Naive thymus-derived CD8-positive, alpha-beta T cell (primary cell): ENCODE data around the gene TCTN2. TPM values are rescaled to one million over a fixed set of nuclear protein-coding genes. Genes with fewer than 3 reads are reported as not detected.
A peak's percentile ranks its signal among the peaks of the same experiment; 100 is the strongest.

Experiments
- ATAC-seq, 2 donors: fragments of 150-1000 bp; cut with Tn5 transposase in 1 of 2; sonication (Bioruptor Pico), chemical (Tn5 transposase) in 1 of 2; 1 replicate in 1 of 2; 2 replicates in 1 of 2; pipeline ENCODE4 v1.10.0; 2021; ENCODE audit warnings: mild to moderate bottlenecking in 2 of 2, moderate library complexity in 2 of 2
- POLR2A ChIA-PET: fragments of 350-600 bp; sonication (Branson Sonifier 250); formaldehyde crosslinking; loops from one replicate; lab custom pipeline; 2021; ENCODE audit warnings: antibody characterized with exemption; lab: Charles Lee
- DNase-seq, 10 donors: peaks; one replicate each; pipeline versions ENCODE4 v3.0.0 to v3.0.0-alpha.2; 2020 to 2022
- H3K27ac Mint-ChIP-seq, 10 donors: one replicate each; pipeline ENCODE4 v1.8.0; 2020 to 2022; ENCODE audit warnings: mild to moderate bottlenecking in 10 of 10, mixed read lengths in 10 of 10, moderate library complexity in 4 of 10, inconsistent platforms in 1 of 10
- H3K27me3 Mint-ChIP-seq, 5 donors: one replicate each; pipeline ENCODE4 v1.8.0; 2021 to 2022; ENCODE audit warnings: mixed read lengths in 5 of 5
- H3K36me3 Mint-ChIP-seq, 3 donors: one replicate each; pipeline ENCODE4 v1.8.0; 2020 to 2022; ENCODE audit warnings: mixed read lengths in 3 of 3, mild to moderate bottlenecking in 2 of 3, inconsistent platforms in 1 of 3
- H3K4me1 Mint-ChIP-seq, 4 donors: one replicate each; pipeline ENCODE4 v1.8.0; 2021 to 2022; ENCODE audit warnings: mixed read lengths in 4 of 4
- H3K4me3 Mint-ChIP-seq, 10 donors: one replicate each; pipeline ENCODE4 v1.8.0; 2020 to 2022; ENCODE audit warnings: mild to moderate bottlenecking in 10 of 10, mixed read lengths in 10 of 10, moderate library complexity in 6 of 10, inconsistent platforms in 1 of 10
- H3K9me3 Mint-ChIP-seq, 9 donors: one replicate each; pipeline ENCODE4 v1.8.0; 2020 to 2022; ENCODE audit warnings: mixed read lengths in 9 of 9, mild to moderate bottlenecking in 3 of 9, inconsistent platforms in 1 of 9, moderate library complexity in 1 of 9
- polyA plus RNA-seq, 3 donors: library from polyadenylated mRNA; unstranded; fragments of 300-500 nt; fragmentation: Illumina TruSeq; gene quantifications; one replicate each; pipeline ENCODE4 v1.2.3, GENCODE V29; 2021
- total RNA-seq, 8 experiments: library from RNA in 2 of 8; stranded (reverse) in 2 of 8; gene quantifications; one replicate each; pipeline ENCODE4 v1.2.3 and lab custom pipeline; 2021 to 2026

The TCTN2 gene
- total and polyA plus RNA-seq, 5 experiments from 2014 or later: 1.0 to 7.8 (median 1.8) TPM

- no peak for ATAC-seq
- Mint-ChIP-seq H3K4me3 (no peak overlapping the region), H3K4me1 (no peaks in the 10 kb centered on the region), H3K9me3 (no peaks in the 10 kb centered on the region), H3K36me3 (peaks cover 0 to 67% (median 15%) of the 10 kb centered on the region in 3 donors), H3K27ac (no peak overlapping the region), H3K27me3 (no peaks in the 10 kb centered on the region)
- POLR2A ChIA-PET: no interaction called here
- no peak for DNase-seq
Measured at GRCh38 chr12:123696207-123696606, 25.3 kb downstream of the TCTN2 start.

GRCh38 chr12:123696646-123697045, 25.7 kb downstream of the TCTN2 start:
- peak overlapping the region in 1 of 10 donors; percentile 56 for H3K27ac Mint-ChIP-seq
- H3K36me3 Mint-ChIP-seq: peaks cover 0 to 65% (median 15%) of the 10 kb centered on the region in 3 donors
- H3K27me3 Mint-ChIP-seq: no peaks in the 10 kb centered on the region
- no peaks in the 10 kb centered on the region for H3K9me3 Mint-ChIP-seq
- POLR2A ChIA-PET: no interaction called here
- no peaks in the 10 kb centered on the region for H3K4me1 Mint-ChIP-seq
- no peak for DNase-seq
- no peak for ATAC-seq
- no peak overlapping the region for H3K4me3 Mint-ChIP-seq

- H3K27me3 Mint-ChIP-seq: no peaks in the 10 kb centered on the region
- ATAC-seq (no peak), DNase-seq (no peak)
- H3K36me3 Mint-ChIP-seq: peaks cover 0 to 27% (median 3%) of the 10 kb centered on the region in 3 donors
- peaks cover 2 to 3% (median 2%) of the 10 kb centered on the region in 4 donors for H3K4me1 Mint-ChIP-seq
- H3K4me3 Mint-ChIP-seq: no peak overlapping the region
- POLR2A ChIA-PET: no interaction called here
- no peaks in the 10 kb centered on the region for H3K9me3 Mint-ChIP-seq
- peak overlapping the region in 2 of 10 donors; percentile 19 to 37 for H3K27ac Mint-ChIP-seq
Measured at GRCh38 chr12:123705935-123706334, 35.0 kb downstream of the TCTN2 start.

GRCh38 chr12:123707466-123707865, 36.6 kb downstream of the TCTN2 start:
- no peak overlapping the region for H3K27ac Mint-ChIP-seq
- DNase-seq: no peak
- H3K4me1 Mint-ChIP-seq: peaks cover 6 to 8% (median 7%) of the 10 kb centered on the region in 4 donors
- peaks cover 0 to 20% (median 1%) of the 10 kb centered on the region in 3 donors for H3K36me3 Mint-ChIP-seq
- H3K9me3 Mint-ChIP-seq: no peaks in the 10 kb centered on the region
- H3K27me3 Mint-ChIP-seq: no peaks in the 10 kb centered on the region
- no peak for ATAC-seq
- POLR2A ChIA-PET: no interaction called here
- no peak overlapping the region for H3K4me3 Mint-ChIP-seq

GRCh38 chr12:123712780-123713319, 41.9 kb downstream of the TCTN2 start:
- peaks cover 19 to 42% (median 36%) of the 10 kb centered on the region in 4 donors for H3K4me1 Mint-ChIP-seq
- no peaks in the 10 kb centered on the region for H3K36me3 Mint-ChIP-seq
- H3K4me3 Mint-ChIP-seq: peak overlapping the region; percentile 81 to 94 (median 88)
- ATAC-seq (no peak), DNase-seq (peak in 1 of 10 donors; percentile 1)
- no peaks in the 10 kb centered on the region for H3K27me3 Mint-ChIP-seq
- peak overlapping the region; percentile 74 to 90 (median 88) for H3K27ac Mint-ChIP-seq
- POLR2A ChIA-PET: interaction anchor here (0.7 to 2.6 kb wide), 10 partner anchors 9 to 1487 kb away, joined by 3 to 11 read pairs (median 4); partner anchors contain the start of genes DIABLO, TCTN2 and TMED2
- H3K9me3 Mint-ChIP-seq: no peaks in the 10 kb centered on the region

- no peaks in the 10 kb centered on the region for H3K27me3 Mint-ChIP-seq
Measured at GRCh38 chr12:123713398-123713797, 42.5 kb downstream of the TCTN2 start.

GRCh38 chr12:123713823-123714585, 43.1 kb downstream of the TCTN2 start:
- POLR2A ChIA-PET: interaction anchor here (0.6 to 2.6 kb wide), 2 partner anchors 8 to 1046 kb away, joined by 5 to 8 read pairs; no protein-coding TSS in a partner anchor
- peaks cover 19 to 42% (median 36%) of the 10 kb centered on the region in 4 donors for H3K4me1 Mint-ChIP-seq
- no peaks in the 10 kb centered on the region for H3K9me3 Mint-ChIP-seq
- no peak for ATAC-seq
- H3K27me3 Mint-ChIP-seq: no peaks in the 10 kb centered on the region
- H3K36me3 Mint-ChIP-seq: peaks cover 0 to under 1% (median 0%) of the 10 kb centered on the region in 3 donors
- no peak for DNase-seq
- peak overlapping the region; percentile 81 to 94 (median 88) for H3K4me3 Mint-ChIP-seq
- H3K27ac Mint-ChIP-seq: peak overlapping the region in 9 of 10 donors; percentile 7 to 91 (median 87)

More at GRCh38 chr12:123713398-123713797, 42.5 kb downstream of the TCTN2 start:
- H3K4me3 Mint-ChIP-seq: peak overlapping the region; percentile 81 to 94 (median 88)
- no peaks in the 10 kb centered on the region for H3K36me3 Mint-ChIP-seq
- peaks cover 19 to 42% (median 36%) of the 10 kb centered on the region in 4 donors for H3K4me1 Mint-ChIP-seq
- DNase-seq: peak in 1 of 10 donors; percentile 2
- no peaks in the 10 kb centered on the region for H3K9me3 Mint-ChIP-seq
- H3K27ac Mint-ChIP-seq: peak overlapping the region; percentile 74 to 90 (median 88)
- POLR2A ChIA-PET: interaction anchor here (1.7 to 2.6 kb wide), 3 partner anchors 9 to 1488 kb away, joined by 4 to 8 read pairs (median 7); partner anchors contain the start of gene DIABLO
- no peak for ATAC-seq

GRCh38 chr12:123715195-123715594, 44.3 kb downstream of the TCTN2 start:
- POLR2A ChIA-PET: interaction anchor here (0.6 to 0.8 kb wide), 2 partner anchors 44 to 125 kb away, joined by 3 to 5 read pairs; partner anchors contain the start of gene TCTN2
- Mint-ChIP-seq H3K27ac (peak overlapping the region in 1 of 10 donors; percentile 48), H3K4me3 (peak overlapping the region in 6 of 10 donors; percentile 11 to 94 (median 40)), H3K4me1 (peaks cover 21 to 42% (median 36%) of the 10 kb centered on the region in 4 donors), H3K36me3 (peaks cover 0 to 12% (median 0%) of the 10 kb centered on the region in 3 donors), H3K27me3 (no peaks in the 10 kb centered on the region), H3K9me3 (no peaks in the 10 kb centered on the region)
- ATAC-seq: no peak
- no peak for DNase-seq

GRCh38 chr12:123717350-123717749, 46.4 kb downstream of the TCTN2 start:
- ATAC-seq: no peak
- Mint-ChIP-seq H3K4me3 (no peak overlapping the region), H3K27me3 (no peaks in the 10 kb centered on the region), H3K9me3 (no peaks in the 10 kb centered on the region), H3K36me3 (peaks cover 0 to 28% (median 0%) of the 10 kb centered on the region in 3 donors), H3K4me1 (peaks cover 15 to 37% (median 31%) of the 10 kb centered on the region in 4 donors), H3K27ac (no peak overlapping the region)
- POLR2A ChIA-PET: interaction anchor here (0.7 kb wide), 1 partner anchor 1249 kb away, joined by 4 read pairs; no protein-coding TSS in a partner anchor
- no peak for DNase-seq

- no peak for ATAC-seq
Measured at GRCh38 chr12:123720141-123720814, 49.4 kb downstream of the TCTN2 start.

GRCh38 chr12:123721245-123721644, 50.3 kb downstream of the TCTN2 start:
- Mint-ChIP-seq H3K27ac (peak overlapping the region in 1 of 10 donors; percentile 51), H3K9me3 (no peaks in the 10 kb centered on the region), H3K4me1 (peaks cover 6 to 29% (median 20%) of the 10 kb centered on the region in 4 donors), H3K36me3 (peaks cover 0 to 53% (median 0%) of the 10 kb centered on the region in 3 donors), H3K27me3 (no peaks in the 10 kb centered on the region), H3K4me3 (no peak overlapping the region)
- DNase-seq: no peak
- ATAC-seq: no peak
- POLR2A ChIA-PET: interaction anchor here (1.8 kb wide), 1 partner anchor 9 kb away, joined by 8 read pairs; the partner anchor contains the start of gene ATP6V0A2

More at GRCh38 chr12:123720141-123720814, 49.4 kb downstream of the TCTN2 start:
- H3K36me3 Mint-ChIP-seq: peaks cover 0 to 45% (median 0%) of the 10 kb centered on the region in 3 donors
- H3K9me3 Mint-ChIP-seq: no peaks in the 10 kb centered on the region
- H3K4me3 Mint-ChIP-seq: no peak overlapping the region
- no peak for DNase-seq
- POLR2A ChIA-PET: no interaction called here
- peaks cover 6 to 31% (median 22%) of the 10 kb centered on the region in 4 donors for H3K4me1 Mint-ChIP-seq
- peak overlapping the region in 1 of 10 donors; percentile 22 for H3K27ac Mint-ChIP-seq
- H3K27me3 Mint-ChIP-seq: no peaks in the 10 kb centered on the region

GRCh38 chr12:123723011-123723410, 52.1 kb downstream of the TCTN2 start:
- ATAC-seq (no peak), DNase-seq (no peak)
- POLR2A ChIA-PET: interaction anchor here (1.8 kb wide), 1 partner anchor 10 kb away, joined by 8 read pairs; the partner anchor contains the start of gene ATP6V0A2
- H3K4me1 Mint-ChIP-seq: peaks cover 7 to 25% (median 18%) of the 10 kb centered on the region in 4 donors
- peaks cover 0 to 71% (median 9%) of the 10 kb centered on the region in 3 donors for H3K36me3 Mint-ChIP-seq
- peak overlapping the region in 1 of 10 donors; percentile 30 for H3K4me3 Mint-ChIP-seq
- peak overlapping the region in 1 of 10 donors; percentile 56 for H3K27ac Mint-ChIP-seq
- H3K9me3 Mint-ChIP-seq: no peaks in the 10 kb centered on the region
- H3K27me3 Mint-ChIP-seq: no peaks in the 10 kb centered on the region
